ENCODE data around the gene PTPRD. TPM values are rescaled to one million over a fixed set of nuclear protein-coding genes. Genes with fewer than 3 reads are reported as not detected.

Gene PTPRD
- total RNA-seq, 1 experiment from 2014 or later: 1.8 TPM

DNA sequence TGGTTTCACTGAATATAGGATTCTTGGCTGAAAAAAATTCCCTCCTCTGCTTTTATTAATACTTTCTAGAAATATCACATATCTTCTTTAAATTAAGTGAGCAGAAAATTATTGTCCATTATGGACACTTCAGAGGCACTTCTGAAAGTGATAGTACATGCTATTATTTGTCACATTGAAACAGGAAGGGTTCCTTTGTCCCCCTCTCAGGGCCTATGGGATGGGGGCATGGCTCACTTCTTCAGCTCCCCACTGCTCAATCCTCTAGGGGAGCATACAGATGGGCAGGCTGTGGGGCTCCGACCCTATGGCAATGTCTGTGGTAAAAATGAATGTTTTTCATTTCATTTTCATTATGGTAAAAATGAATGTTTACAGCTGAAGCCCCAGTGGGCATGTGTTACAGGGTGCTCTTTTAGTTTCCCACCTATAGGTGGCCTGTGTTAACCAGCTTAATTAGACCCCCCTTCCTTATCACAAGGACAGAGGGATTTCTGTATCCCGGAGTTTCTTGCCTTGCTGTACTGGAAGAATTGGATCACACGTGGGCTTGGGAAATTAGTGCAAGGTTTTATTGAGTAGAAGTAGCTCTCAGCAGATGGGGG is 1225.2 kb downstream of the PTPRD start:
- Mint-ChIP-seq H3K9me3 (ENCODE audit: low read depth, unreplicated experiment) (no peaks in the 10 kb centered on the region), H3K4me1 (ENCODE audit: low read depth, unreplicated experiment) (no peaks in the 10 kb centered on the region), H3K27me3 (ENCODE audit: unreplicated experiment) (no peaks in the 10 kb centered on the region), H3K27ac (ENCODE audit: unreplicated experiment) (no peak overlapping the region), H3K36me3 (ENCODE audit: insufficient read depth, unreplicated experiment) (no peaks in the 10 kb centered on the region), H3K4me3 (ENCODE audit: low read depth, unreplicated experiment) (no peak overlapping the region)
- CTCF ChIA-PET: no interaction called here
- TF ChIP-seq CTCF (IDR thresholded peaks at IDR 0.05; ENCODE audit: unreplicated experiment): no peak
- intact Hi-C loops (cut with micrococcal nuclease; ENCODE audit: unreplicated experiment): no loop called here
- no peak for DNase-seq
- BruUV-seq (replicated peaks): no TSS peak

DNA sequence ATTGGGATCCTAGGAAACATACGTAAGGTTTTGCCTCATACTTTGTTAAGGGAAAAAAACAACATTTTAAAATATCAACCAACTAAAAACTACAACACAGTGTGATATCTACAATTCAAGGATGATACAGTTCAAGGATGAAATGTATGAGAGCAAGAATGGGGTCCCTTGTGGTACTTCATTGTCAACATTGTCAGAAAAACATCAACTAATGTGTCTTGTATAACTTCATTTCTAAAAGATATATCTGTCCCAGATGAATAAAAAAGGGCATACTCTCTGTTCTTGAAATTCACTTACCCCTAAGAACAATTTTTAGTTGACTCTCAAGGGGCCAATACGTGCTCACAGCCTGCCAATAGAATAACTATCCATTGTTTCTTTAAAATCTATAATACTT is 1250.5 kb downstream of the PTPRD start:
- Mint-ChIP-seq H3K4me3 (ENCODE audit: low read depth, unreplicated experiment) (no peak overlapping the region), H3K36me3 (ENCODE audit: insufficient read depth, unreplicated experiment) (no peaks in the 10 kb centered on the region), H3K27ac (ENCODE audit: unreplicated experiment) (no peak overlapping the region), H3K9me3 (ENCODE audit: low read depth, unreplicated experiment) (no peaks in the 10 kb centered on the region), H3K4me1 (ENCODE audit: low read depth, unreplicated experiment) (no peaks in the 10 kb centered on the region), H3K27me3 (ENCODE audit: unreplicated experiment) (no peaks in the 10 kb centered on the region)
- BruUV-seq (replicated peaks): no TSS peak
- intact Hi-C loops (cut with micrococcal nuclease; ENCODE audit: unreplicated experiment): no loop called here
- CTCF ChIA-PET: no interaction called here
- no peak for TF ChIP-seq CTCF (IDR thresholded peaks at IDR 0.05; ENCODE audit: unreplicated experiment)
- DNase-seq: no peak

DNA sequence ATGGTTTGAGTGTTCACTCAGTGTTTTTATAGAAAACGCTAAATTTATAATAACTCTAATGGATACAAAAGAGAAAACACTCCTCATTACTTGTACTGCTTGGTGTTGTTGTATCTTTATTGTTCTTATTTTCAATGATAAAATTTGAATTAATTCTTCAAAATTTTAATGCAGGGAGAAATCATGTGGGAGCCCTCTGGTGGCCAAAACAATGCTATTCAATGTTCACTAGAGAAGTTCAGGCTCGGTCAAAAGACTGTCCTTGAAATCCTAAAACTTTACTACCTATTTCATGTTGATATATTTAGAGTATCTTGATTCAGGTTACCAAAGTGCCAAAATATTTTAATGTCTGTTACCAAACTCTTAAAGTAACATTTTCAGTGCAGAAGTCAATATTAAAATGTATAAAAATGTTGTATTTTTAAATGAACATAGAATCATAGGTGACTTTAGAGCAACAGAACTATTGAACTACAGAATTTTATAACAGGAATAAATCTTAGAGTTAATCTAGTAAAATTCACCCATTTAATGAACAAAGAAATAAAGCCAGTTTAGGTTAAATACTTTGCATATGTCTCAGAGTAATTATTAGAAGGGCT is 1259.8 kb downstream of the PTPRD start:
- DNase-seq: peak; percentile 22
- no peaks in the 10 kb centered on the region for H3K36me3 Mint-ChIP-seq (ENCODE audit: insufficient read depth, unreplicated experiment)
- H3K9me3 Mint-ChIP-seq (ENCODE audit: low read depth, unreplicated experiment): no peaks in the 10 kb centered on the region
- no peak for TF ChIP-seq CTCF (IDR thresholded peaks at IDR 0.05; ENCODE audit: unreplicated experiment)
- intact Hi-C loops (cut with micrococcal nuclease; ENCODE audit: unreplicated experiment): loop anchor here (1.0 kb wide), 1 partner anchor 81 kb away; no protein-coding TSS in a partner anchor
- H3K4me1 Mint-ChIP-seq (ENCODE audit: low read depth, unreplicated experiment): no peaks in the 10 kb centered on the region
- CTCF ChIA-PET: interaction anchor here (1.0 kb wide), 1 partner anchor 590 kb away, joined by 3 read pairs; no protein-coding TSS in a partner anchor
- BruUV-seq (replicated peaks): no TSS peak
- no peaks in the 10 kb centered on the region for H3K27me3 Mint-ChIP-seq (ENCODE audit: unreplicated experiment)
- no peak overlapping the region for H3K4me3 Mint-ChIP-seq (ENCODE audit: low read depth, unreplicated experiment)
- H3K27ac Mint-ChIP-seq (ENCODE audit: unreplicated experiment): no peak overlapping the region

DNA sequence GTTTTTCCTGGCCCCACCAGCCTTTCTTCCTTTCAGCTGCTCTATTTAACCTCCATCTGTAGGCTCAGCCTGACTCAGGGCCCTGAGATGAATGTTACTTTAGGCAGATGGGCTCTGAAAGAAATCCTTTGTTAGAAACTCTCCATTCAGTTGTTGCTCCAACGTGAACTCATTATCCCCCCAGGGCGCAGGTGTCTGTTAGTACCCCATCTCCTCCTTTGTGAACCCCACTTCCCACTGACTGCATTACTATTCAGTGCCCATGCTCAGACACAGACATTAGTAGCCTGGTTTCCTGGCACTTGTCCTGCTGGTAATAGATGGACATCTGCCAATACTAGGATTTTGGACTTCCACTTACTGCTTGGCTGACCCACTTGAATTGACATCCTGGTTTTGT is 1271.6 kb downstream of the PTPRD start:
- TF ChIP-seq CTCF (IDR thresholded peaks at IDR 0.05; ENCODE audit: unreplicated experiment): no peak
- intact Hi-C loops (cut with micrococcal nuclease; ENCODE audit: unreplicated experiment): no loop called here
- BruUV-seq (replicated peaks): no TSS peak
- H3K27ac Mint-ChIP-seq (ENCODE audit: unreplicated experiment): no peak overlapping the region
- H3K36me3 Mint-ChIP-seq (ENCODE audit: insufficient read depth, unreplicated experiment): no peaks in the 10 kb centered on the region
- no peak overlapping the region for H3K4me3 Mint-ChIP-seq (ENCODE audit: low read depth, unreplicated experiment)
- no peaks in the 10 kb centered on the region for H3K27me3 Mint-ChIP-seq (ENCODE audit: unreplicated experiment)
- H3K4me1 Mint-ChIP-seq (ENCODE audit: low read depth, unreplicated experiment): no peaks in the 10 kb centered on the region
- no peak for DNase-seq
- CTCF ChIA-PET: no interaction called here
- H3K9me3 Mint-ChIP-seq (ENCODE audit: low read depth, unreplicated experiment): no peaks in the 10 kb centered on the region

Measured in Calu3 (cell line).